Heart left ventricle (tissue), 16 donors: ENCODE data around the gene SERPINB10. TPM values are rescaled to one million over a fixed set of nuclear protein-coding genes. Genes with fewer than 3 reads are reported as not detected.

Experiments
- ATAC-seq, 4 donors: fragments of 200-7000 bp; cut with Tn5 transposase; one replicate each; pipeline ENCODE4 v1.9.1; 2020 to 2022; ENCODE audit warnings: moderate library complexity in 4 of 4, mild to moderate bottlenecking in 3 of 4, moderate number of reproducible peaks in 1 of 4
- DNase-seq, 5 donors: peaks; one replicate each; pipeline ENCODE4 v3.0.0-alpha.2; 2020
- H3K27ac ChIP-seq, 12 donors: fragments of 200-600 bp; sonication (generic) in 4 of 12; one replicate each; pipeline versions ENCODE4 v1.5.0 to v1.8.0; 2016 to 2022; ENCODE audit warnings: mild to moderate bottlenecking in 2 of 12
- H3K27me3 ChIP-seq, 9 donors: fragments of 200-600 bp; sonication (generic) in 2 of 9; one replicate each; pipeline versions ENCODE4 v1.5.1 to v1.8.0; 2016 to 2022; ENCODE audit warnings: mild to moderate bottlenecking in 3 of 9
- H3K36me3 ChIP-seq, 9 donors: fragments of 200-600 bp; sonication (generic) in 2 of 9; one replicate each; pipeline versions ENCODE4 v1.5.0 to v1.8.0; 2018 to 2022; ENCODE audit warnings: mild to moderate bottlenecking in 2 of 9
- H3K4me1 ChIP-seq, 12 donors: fragments of 200-600 bp; sonication (generic) in 4 of 12; one replicate each; pipeline versions ENCODE4 v1.5.0 to v1.8.0; 2016 to 2022; ENCODE audit warnings: mild to moderate bottlenecking in 3 of 12
- H3K4me3 ChIP-seq, 12 donors: fragments of 200-600 bp; sonication (generic) in 4 of 12; one replicate each; pipeline versions ENCODE4 v1.5.0 to v1.8.0; 2017 to 2022; ENCODE audit warnings: mild to moderate bottlenecking in 9 of 12, moderate library complexity in 4 of 12
- H3K9me3 ChIP-seq, 12 donors: fragments of 200-600 bp; sonication (generic) in 4 of 12; one replicate each; pipeline versions ENCODE4 v1.5.0 to v1.8.0; 2016 to 2022; ENCODE audit warnings: mild to moderate bottlenecking in 1 of 12
- CTCF ChIP-seq, 12 donors: fragments of 200-600 bp; sonication (generic) in 4 of 12; IDR thresholded peaks; one replicate each; pipeline versions ENCODE4 v1.5.0 to v1.8.0; 2018 to 2022; ENCODE audit warnings: antibody characterized with exemption in 12 of 12, mild to moderate bottlenecking in 5 of 12
- POLR2A ChIP-seq, 2 donors: fragments of 450-650 bp; IDR thresholded peaks; one replicate each; pipeline ENCODE4 v1.6.1; 2017; ENCODE audit warnings: antibody characterized with exemption in 2 of 2, mild to moderate bottlenecking in 2 of 2, moderate library complexity in 2 of 2
- WGBS, 4 donors: extraction: QIAGEN DNeasy Blood & Tissue Kit in 2 of 4; methylation state at CpG; one replicate each; pipeline versions ENCODE4 v1.1.5 to v1.1.7; 2013 to 2018; 5-methylcytosine and 5-hydroxymethylcytosine counted together
- intact Hi-C, 10 donors: fragments of 100-400 bp; cut with DNase I; formaldehyde crosslinking; loops; one replicate each; pipeline versions ENCODE4 v1.11.1 to v1.14.2; 2022
- polyA plus RNA-seq, 2 donors: library from polyadenylated mRNA; stranded (reverse); fragments of 200-250 nt; gene quantifications; one replicate each; pipeline ENCODE4 v1.2.3, GENCODE V29; 2013
- total RNA-seq, 9 donors: library from RNA; depleted of rRNA in 2 of 9; stranded (reverse); fragments of >200 nt in 2 of 9; fragmentation: NEBNext Ultra II Directional in 3 of 9; extraction: Animal tissue kit (Norgen Biotek cat#: 25700) in 3 of 9; gene quantifications; one replicate each; pipeline versions ENCODE4 v1.1.0 to v1.2.4, GENCODE V29; 2016 to 2023
- donor health status: ischemic (EF 13 %, LVEDD 7.1; RV severe dilation, severe dysfunction).
- donor health status: healthy with polysubstance abuse.
- donor health status: DM: no; HTN: yes; CAD: no.
- donor health status: DM: no; HTN: no; CAD: no.
- donor health status: ischemic (EF 25% LVEDD 6.9; RV normal size, moderate dysfunction).
- donor health status: ischemic (EF 25% LVEDD 5.7; RV mildly dilated, moderate dysfunction).
- donor health status: healthy.
- donor health status: DM: yes; HTN: yes; CAD: no.
- donor health status: ischemic (EF 35%, LVEDD 5.7; RV mildly dilated, moderate dysfunction).
- donor health status: nonischemic (EF 11% LVEDD 7.7; RV severe dilation, severe dysfunction).
- donor health status: DM: yes; HTN: yes; CAD: no.
- donor health status: PGD.
- donor health status: ischemic (EF 29% LVEDD 5.4; RV normal size, mild dysfunction).
- donor health status: nonischemic (EF 23%, LVEDD 6.1; RV moderate dilation, normal function).

Gene SERPINB10
- total and polyA plus RNA-seq, 11 donors = 0.20 TPM; not detected in 10

GRCh38 chr18:63972002-63972376, 64.2 kb downstream of the SERPINB10 start:
- no peak for TF ChIP-seq POLR2A (IDR thresholded peaks at IDR 0.05)
- no peak for TF ChIP-seq CTCF (IDR thresholded peaks at IDR 0.05)
- Histone ChIP-seq H3K36me3 (no peaks in the 10 kb centered on the region), H3K4me3 (no peak overlapping the region), H3K27ac (no peak overlapping the region), H3K9me3 (no peaks in the 10 kb centered on the region), H3K27me3 (no peaks in the 10 kb centered on the region), H3K4me1 (peaks cover 0 to 41% (median 9%) of the 10 kb centered on the region in 12 donors)
- DNase-seq = no peak
- intact Hi-C loops = loop anchor here in 1 of 10 donors (10.0 kb wide), 1 partner anchor 457 kb away; no protein-coding TSS in a partner anchor
- ATAC-seq = no peak
- 75 to 88% (median 78%) methylated on average over 5 of the region's 5 CpGs for WGBS, 4 donors

- ATAC-seq (no peak), DNase-seq (no peak)
- no peaks in the 10 kb centered on the region for H3K27me3 ChIP-seq
- no peaks in the 10 kb centered on the region for H3K36me3 ChIP-seq
- peak overlapping the region in 1 of 12 donors; percentile 21 for H3K27ac ChIP-seq
- no peak overlapping the region for H3K4me3 ChIP-seq
- H3K9me3 ChIP-seq = no peaks in the 10 kb centered on the region
- intact Hi-C loops = loop anchor here in 3 of 10 donors (5.0 to 10.0 kb wide), 2 partner anchors 458 to 460 kb away; no protein-coding TSS in a partner anchor
- WGBS, 4 donors = 36 to 51% (median 41%) methylated on average over 2 of the region's 2 CpGs
- H3K4me1 ChIP-seq = peaks cover 0 to 43% (median 6%) of the 10 kb centered on the region in 12 donors
- peak in 2 of 12 donors; percentile 9 to 11 for TF ChIP-seq CTCF (IDR thresholded peaks at IDR 0.05)
- no peak for TF ChIP-seq POLR2A (IDR thresholded peaks at IDR 0.05)
Observed at GRCh38 chr18:63974991-63975390, 67.2 kb downstream of the SERPINB10 start.

DNA sequence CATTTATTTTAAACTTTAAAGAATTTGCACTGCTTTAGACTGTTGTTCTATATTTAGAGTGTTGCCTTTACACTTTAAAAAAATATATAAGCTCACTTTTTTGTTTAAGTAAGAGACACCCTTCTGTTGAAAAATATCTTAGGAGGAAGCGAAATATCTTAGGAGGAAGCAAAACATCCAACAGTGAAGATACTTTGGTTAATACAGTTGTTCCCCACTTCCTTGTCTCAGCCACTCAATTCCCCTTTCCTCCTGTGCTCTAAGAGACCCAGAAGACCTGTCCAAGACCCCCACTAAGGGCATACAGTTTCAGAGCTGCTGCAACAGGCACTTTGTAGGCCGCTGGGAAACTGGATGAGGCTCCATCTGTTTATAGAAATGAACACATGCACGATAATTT, 67.9 kb downstream of the SERPINB10 start:
- intact Hi-C loops = loop anchor here in 3 of 10 donors (5.0 to 10.0 kb wide), 2 partner anchors 458 to 461 kb away; no protein-coding TSS in a partner anchor
- 56 to 69% (median 64%) methylated on average over 3 of the region's 3 CpGs for WGBS, 4 donors
- no peaks in the 10 kb centered on the region for H3K9me3 ChIP-seq
- no peak overlapping the region for H3K4me3 ChIP-seq
- ATAC-seq (no peak), DNase-seq (no peak)
- H3K4me1 ChIP-seq = peaks cover 0 to 48% (median 6%) of the 10 kb centered on the region in 12 donors
- H3K27ac ChIP-seq = peak overlapping the region in 1 of 12 donors; percentile 21
- H3K36me3 ChIP-seq = peaks cover 0 to under 1% (median 0%) of the 10 kb centered on the region in 9 donors
- TF ChIP-seq POLR2A (IDR thresholded peaks at IDR 0.05) = no peak
- TF ChIP-seq CTCF (IDR thresholded peaks at IDR 0.05) = no peak
- no peaks in the 10 kb centered on the region for H3K27me3 ChIP-seq

- peaks cover 0 to 14% (median 1%) of the 10 kb centered on the region in 9 donors for H3K36me3 ChIP-seq
- no peaks in the 10 kb centered on the region for H3K27me3 ChIP-seq
- 90 to 97% (median 94%) methylated on average over 3 of the region's 3 CpGs for WGBS, 4 donors
- no peaks in the 10 kb centered on the region for H3K9me3 ChIP-seq
- DNase-seq = no peak
- no peak overlapping the region for H3K27ac ChIP-seq
- TF ChIP-seq CTCF (IDR thresholded peaks at IDR 0.05) = no peak
- TF ChIP-seq POLR2A (IDR thresholded peaks at IDR 0.05) = no peak
- peaks cover 0 to 39% (median 3%) of the 10 kb centered on the region in 12 donors for H3K4me1 ChIP-seq
- ATAC-seq = no peak
- no peak overlapping the region for H3K4me3 ChIP-seq
- intact Hi-C loops = loop anchor here in 3 of 10 donors (5.0 to 10.0 kb wide), 2 partner anchors 460 to 462 kb away; no protein-coding TSS in a partner anchor
Observed at GRCh38 chr18:63977040-63977439, 69.3 kb downstream of the SERPINB10 start.
